ENCODE data around the gene GGTLC1.
"Not testable (repeated sequence)": the region's sequence is repeated elsewhere in the genome, so short reads cannot be mapped to it uniquely, and the experiment has no call there.

DNA sequence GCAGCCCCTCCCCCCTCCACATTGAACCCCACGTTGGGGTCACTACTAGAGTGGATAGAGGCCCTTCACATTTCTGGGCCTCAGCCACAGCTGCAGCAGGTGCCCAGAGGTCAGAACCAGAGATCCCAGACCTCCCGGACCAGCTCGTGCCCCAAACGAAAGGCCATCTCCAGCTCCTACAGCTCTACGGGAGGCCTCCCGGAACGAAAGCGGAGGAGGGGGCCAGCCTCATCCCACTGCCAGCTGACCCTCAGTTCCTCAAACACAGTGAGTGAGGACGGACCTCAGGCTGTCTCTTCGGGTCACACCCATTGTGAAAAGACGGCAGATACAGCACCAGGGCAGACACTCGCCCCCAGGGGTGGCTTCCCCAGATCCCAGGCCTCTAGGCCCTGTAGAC is 1.7 kb upstream of the GGTLC1 start:
- not testable (repeated sequence) for TF ChIP-seq CTCF, POLR2A (IDR thresholded peaks at IDR 0.05)
